Endometrial microvascular endothelial cells (primary cell): Measurements from ENCODE around the gene UBE2R2. TPM values are rescaled to one million over a fixed set of nuclear protein-coding genes. Genes with fewer than 3 reads are reported as not detected.
"Not testable (repeated sequence)": the region's sequence is repeated elsewhere in the genome, so short reads cannot be mapped to it uniquely, and the experiment has no call there.

Experiments
- in situ Hi-C: cut with HindIII; loops from 2 replicates; pipeline ENCODE4 v1.10.0; 2017; ENCODE audit warnings: low sequenced_read_pairs, low pct_unique_long_range_greater_than_20kb; ENCODE audit errors: inconsistent ontology term
- total RNA-seq: library from RNA; depleted of rRNA; stranded (reverse); fragments of >200 nt; gene quantifications from one replicate; pipeline ENCODE4 v1.2.3, GENCODE V29; 2015; ENCODE audit errors: inconsistent ontology term

Gene UBE2R2
- total RNA-seq, 1 donor from 2014 or later, result 28.2 TPM

DNA sequence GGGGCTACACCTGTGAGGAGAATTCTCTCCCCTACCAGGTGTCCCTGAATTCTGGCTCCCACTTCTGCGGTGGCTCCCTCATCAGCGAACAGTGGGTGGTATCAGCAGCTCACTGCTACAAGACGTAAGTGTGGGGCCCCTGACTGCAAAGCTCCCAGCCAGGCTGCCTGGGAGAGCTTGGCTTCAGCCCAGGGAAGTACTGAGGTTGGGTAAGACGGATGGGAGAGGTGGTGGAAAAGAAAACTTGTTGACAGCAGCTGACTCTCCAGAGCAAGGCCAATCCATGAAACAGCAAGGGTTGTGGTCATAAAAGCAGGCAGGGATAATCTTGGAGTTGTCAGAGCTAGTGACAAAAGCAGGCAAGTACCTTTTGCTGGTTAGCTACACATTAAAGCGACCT lies 20.3 kb upstream of the UBE2R2 start:
- in situ Hi-C loops, result not testable (repeated sequence)

DNA sequence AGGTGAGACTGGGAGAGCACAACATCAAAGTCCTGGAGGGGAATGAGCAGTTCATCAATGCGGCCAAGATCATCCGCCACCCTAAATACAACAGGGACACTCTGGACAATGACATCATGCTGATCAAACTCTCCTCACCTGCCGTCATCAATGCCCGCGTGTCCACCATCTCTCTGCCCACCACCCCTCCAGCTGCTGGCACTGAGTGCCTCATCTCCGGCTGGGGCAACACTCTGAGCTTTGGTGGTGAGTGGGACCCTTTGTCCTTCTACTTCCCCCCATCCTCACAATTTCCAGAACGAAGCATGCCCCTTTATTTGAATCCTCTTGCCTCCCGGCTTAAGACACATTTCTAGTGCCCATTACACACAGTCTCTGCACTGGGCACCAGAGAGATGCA lies 19.1 kb upstream of the UBE2R2 start:
- in situ Hi-C loops, result no loop called here

DNA sequence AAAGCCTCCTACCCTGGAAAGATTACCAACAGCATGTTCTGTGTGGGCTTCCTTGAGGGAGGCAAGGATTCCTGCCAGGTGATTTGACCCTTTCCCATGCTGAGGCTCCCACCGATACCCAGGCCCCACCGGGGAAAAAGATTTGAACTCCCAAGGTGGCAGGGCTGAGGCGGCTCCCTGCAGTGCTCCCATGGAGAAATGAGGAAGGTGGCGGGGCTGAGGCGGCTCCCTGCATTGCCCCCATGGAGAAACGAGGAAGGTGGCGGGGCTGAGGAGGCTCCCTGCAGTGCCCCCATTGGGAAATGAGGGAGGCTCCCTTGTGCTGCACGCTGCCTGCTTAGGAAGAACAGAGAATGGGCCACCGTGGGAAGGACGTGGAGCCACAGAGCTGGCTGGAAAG lies 18.4 kb upstream of the UBE2R2 start:
- in situ Hi-C loops, result no loop called here

DNA sequence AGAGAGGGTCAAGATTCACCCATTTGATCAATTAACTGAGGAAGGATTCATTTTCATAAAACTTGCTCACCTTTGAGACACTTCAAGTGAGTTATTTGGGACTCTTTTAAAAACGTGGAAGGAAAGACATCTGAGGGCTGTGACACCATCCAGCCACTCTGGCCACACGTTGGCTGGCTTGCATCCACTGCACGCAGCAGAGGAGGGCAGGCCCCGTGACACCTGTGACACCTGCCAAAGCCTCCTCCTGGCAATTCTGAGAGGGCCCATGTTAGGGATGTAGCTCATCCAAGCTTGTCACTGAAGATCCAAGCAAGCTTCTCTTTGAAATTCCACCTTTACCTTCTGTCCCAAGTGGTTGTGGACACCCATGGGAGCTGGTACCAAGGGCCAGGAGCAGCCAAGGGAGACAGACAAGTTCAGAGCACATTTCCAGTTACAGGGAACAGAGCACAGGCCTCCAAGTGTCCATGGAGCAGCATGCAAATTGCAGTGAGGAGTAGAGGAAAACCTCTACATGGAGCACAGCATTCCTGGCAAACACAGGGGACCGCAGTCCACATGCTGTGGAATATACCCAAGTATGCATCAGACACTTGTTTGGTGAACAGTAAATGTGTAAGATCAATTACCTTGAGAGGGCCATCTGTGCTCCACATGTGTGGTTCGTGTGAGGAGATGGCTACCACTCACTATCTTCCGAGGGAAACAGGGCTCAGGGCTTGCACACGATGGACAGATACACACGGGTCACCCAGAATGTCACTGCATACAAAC lies 16.8 kb upstream of the UBE2R2 start:
- in situ Hi-C loops, result no loop called here

DNA sequence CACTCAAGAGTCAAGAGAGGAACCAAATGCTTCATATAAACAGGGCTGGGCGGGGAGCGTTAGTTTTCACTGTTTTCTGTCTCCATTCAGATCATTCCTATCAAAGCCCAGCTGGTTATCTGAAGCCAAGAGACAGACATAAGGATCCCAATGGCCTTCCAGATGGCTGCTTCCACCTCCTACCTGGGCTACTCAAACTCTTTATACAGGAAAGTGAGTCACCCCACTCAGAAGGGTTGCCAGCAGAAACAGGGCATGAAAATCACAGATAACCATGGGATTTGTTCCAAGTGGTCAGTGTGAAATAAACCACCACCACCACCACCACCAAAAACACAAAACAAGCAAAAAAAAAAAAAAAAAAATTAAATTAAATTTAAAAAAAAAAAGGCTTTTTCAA lies 16.1 kb upstream of the UBE2R2 start:
- in situ Hi-C loops, result no loop called here

DNA sequence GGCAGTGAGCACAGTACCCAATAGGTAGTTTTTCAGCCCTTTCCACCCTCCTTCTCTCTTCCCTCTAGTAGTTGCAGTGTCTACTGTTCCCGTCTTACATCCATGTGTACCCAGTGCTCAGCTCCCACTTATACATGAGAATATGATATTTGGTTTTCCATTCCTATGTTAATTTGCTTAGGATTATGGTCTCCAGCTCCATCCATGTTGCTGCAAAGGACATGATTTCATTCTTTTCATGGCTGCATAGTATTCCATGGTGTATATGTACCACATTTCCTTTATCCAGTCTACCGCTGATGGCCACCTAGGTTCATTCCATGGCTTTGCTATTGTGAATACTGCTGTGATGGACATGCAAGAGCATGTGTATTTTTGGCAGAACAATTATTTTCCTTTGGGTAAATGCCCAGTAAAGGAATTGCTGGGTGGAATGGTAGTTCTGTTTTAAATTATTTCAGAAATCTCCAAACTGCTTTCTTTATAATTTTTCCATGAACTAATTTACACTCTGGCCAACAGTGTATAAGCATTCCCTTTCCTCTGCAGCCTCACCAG lies 14.9 kb upstream of the UBE2R2 start:
- in situ Hi-C loops, result not testable (repeated sequence)

DNA sequence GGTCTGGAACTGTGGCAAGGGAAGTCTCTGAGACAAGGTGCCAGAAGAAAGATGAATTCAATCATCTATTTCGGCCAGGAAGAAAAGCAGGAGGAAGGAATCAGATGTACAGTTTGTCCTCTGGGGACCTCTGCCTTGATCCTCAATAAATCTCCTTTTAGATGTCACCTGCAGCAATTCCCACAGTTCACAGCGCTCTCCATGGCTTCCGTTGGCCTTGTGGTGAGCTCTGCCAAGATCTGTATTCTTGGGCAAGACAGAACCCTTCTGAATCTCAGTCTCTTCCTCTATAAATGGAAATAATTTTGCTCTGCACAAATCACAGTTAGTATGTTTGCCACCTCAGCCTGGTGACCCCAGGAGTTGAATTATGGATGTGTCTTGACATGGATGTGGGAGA lies 12.8 kb upstream of the UBE2R2 start:
- in situ Hi-C loops, result not testable (repeated sequence)

DNA sequence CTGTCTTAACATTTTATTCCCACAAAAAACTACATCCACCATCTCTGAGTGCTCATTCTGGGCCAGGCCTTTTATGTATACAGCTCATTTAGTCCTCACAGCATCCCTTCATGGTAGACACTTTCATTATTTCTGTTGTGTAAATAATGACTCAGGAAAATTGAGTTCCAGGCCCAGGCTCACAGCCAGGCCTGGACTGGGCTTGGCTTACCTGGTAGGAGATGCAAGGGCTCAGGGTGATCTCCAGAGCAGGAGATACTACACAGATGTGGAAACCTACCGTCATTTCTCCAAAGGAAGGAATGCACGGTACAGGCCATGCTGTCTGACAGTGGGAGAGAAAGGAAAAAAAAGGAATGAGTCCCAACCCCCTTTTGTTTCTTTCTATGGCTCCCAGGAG lies 9.8 kb upstream of the UBE2R2 start:
- in situ Hi-C loops, result not testable (repeated sequence)

DNA sequence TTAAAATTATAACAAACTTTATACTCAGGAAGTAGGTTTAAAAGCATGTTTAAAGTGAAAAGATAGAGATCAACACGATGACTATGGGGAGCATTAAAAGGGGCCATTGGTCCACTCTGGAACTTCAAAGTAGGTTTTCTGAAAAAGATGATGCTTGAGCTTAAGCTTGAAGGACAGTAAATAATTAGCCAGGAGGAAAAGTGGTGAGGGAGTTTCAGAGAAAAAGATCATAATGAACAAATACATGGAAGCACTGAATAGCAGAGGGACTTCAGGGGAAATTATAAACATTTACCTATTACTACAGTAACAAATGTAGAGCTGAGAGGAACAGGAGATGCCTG lies 8.0 kb upstream of the UBE2R2 start:
- in situ Hi-C loops, result not testable (repeated sequence)

DNA sequence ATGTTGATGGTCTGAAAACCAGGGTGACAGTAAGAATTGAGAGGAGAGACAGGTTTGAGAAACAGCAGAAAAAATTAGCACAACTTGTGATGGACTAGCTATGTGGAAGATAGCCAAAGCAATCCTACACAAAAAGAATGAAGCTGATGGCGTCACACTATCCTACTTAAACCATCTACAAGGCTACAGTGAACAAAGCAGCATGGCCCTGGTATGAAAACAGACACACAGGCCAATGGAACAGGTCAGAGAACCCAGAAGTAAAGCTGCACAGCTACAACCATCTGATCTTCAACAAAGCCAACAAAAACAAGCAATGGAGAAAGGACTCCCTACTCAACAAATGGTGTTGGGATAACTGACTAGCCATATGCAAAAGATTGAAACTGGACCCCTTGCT lies 7.5 kb upstream of the UBE2R2 start:
- in situ Hi-C loops, result no loop called here

DNA sequence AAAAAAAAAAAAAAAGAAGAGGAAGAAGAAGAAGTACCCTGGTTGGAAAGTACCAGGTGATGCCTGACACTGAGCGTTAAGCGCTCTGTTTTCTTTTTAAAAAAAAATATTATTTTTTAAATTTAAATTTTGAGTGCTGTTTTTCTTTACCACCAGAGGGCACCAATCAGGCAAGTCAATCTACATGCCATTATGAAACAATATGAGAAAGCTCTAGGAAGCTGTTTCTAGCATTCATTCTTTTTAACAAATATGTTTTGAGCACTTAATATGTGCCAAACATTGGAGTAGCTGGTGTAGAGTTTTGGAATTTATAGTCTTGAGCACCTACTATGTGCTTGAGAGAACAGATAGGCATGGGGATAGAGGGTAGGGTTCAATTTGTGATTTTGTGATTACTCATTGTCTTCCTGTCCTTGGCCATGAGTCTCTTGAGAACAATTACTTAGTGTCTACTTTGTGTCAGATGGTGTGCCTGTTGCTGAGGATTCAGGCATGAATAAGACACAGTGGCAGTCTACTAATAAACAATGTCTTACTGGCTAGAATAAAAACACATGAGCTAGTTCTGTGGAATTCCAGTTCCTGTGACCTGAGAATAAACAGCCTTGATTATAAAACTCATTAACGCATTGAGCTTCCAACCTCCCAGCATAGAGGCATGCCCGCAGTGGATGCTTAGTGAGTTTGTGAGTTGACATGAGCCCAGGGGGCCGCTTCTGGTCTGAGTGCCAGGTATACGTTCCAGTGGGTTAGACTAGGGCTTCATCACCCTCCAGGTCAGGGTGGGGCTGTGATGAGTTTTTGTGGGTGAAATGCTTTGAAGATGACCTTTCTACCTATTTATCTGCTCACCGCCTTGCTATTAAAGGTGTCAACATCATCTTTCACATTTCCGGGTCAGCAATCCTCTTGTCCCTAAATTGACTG lies 3.0 kb upstream of the UBE2R2 start:
- in situ Hi-C loops, result no loop called here

DNA sequence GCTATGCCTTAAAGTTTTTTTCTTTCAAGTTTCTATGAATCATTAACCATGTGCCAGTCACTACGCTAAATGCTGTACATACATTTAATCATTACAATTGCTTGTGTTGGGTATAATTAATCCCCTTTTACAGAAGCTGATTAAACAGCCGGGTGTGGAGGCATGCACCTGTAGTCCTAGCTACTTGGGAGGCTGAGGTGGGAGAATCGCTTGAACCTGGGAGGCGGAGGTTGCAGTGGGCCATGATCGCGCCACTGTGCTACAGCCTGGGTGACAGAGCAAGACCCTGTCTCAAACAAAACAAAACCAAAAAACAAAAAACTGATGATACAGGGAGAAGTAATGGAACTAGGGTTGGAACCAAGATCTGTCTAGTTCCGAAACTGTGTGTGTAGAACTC lies 1.2 kb upstream of the UBE2R2 start:
- in situ Hi-C loops, result no loop called here

DNA sequence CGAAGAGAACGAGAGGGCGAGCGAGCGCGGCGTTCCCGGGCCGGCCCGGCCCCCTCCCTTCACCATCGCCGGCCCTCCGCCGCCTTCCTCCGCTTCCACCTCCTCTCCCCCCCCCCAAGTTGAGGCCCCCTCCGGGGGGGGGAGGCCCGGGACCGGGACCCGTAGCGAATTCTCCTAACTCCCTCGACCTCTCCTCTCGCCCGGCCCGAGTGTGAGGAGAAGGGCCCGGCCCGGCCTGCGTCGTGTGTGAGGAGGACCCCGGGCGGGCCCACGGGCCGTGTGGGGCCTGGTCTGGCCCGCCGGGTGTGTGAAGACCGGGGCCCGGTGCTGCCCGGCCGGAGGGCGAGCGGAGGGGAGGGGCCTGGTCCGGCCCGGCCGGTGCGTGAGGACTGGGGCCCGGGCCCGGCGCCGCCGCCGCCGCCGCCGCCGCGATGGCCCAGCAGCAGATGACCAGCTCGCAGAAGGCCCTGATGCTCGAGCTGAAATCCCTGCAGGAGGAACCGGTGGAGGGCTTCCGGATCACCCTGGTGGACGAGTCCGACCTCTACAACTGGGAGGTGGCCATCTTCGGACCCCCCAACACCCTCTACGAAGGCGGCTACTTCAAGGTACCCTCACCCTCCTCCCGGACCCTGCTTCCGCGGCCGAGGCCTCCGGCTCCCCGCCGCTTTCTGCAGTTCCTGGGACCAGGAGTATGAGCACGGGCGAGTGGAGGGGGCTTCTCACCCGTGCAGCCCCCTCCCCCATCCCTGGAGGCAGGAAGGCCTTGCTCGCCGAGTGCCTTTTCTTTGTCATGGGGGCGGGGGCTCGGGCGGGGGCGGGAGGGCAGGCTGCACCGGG lies 587 bp downstream of the UBE2R2 start:
- in situ Hi-C loops, result no loop called here

DNA sequence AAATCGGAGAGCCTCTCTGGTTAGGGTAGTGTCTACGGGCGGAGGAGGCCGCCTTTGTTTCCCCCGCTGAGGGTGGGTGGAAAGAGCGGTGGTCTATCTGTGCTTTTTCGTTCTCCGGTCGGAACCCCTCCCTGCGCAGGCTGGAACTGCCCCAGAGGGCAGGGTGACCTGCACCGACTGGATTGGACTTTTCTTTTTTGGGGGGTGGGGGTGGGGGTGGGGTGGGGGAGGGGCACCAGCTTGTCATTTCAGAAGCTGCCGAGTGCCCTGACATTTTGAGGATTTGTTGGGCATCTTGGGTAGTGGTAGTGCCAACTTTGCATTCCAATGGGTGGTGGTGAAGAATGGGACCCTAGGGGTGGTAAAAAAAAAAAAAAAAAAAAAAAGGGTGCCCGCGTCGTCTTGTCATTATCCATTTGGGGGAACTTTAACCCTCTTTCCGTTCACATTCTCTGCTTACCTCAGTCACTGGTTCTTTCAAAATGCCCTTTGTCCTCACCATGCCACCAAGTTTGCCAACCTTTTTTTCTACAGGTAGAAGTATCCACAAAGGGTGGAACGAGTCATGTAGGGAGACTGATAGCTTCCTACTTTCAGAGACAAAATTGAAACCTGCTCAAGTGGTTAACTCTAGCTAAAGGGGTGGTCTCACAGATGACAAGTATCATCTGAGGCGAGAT lies 1.3 kb downstream of the UBE2R2 start:
- in situ Hi-C loops, result no loop called here

DNA sequence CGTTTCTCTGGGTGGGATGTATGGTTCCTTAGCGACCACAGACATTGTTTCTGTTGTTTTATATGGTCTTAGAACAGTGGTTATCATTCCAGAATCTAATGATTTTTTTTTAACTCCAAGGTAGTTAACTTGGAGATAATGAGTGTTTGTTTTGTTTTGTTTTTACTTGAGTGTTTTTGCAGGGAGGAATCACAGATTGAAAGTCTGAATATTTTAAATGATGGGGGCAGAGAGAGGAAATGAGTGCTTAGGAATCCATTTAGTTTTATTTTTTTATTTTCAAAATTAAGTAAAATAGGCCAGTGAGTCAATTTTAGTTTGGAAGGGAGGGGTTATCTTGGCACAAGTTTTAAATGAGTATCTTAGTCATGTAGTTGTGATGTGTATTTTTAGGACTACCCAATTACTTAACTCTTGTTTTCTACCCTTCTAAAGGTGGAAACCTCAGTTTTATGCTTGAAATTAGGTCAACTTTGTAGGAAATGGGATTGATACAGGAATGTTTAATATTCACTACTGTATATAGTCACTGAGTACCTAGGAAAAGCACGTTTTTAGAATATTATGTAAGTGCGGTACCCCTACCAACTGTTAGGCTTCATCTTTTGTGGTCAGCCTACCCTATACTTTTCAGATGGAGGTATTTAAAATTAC lies 2.0 kb downstream of the UBE2R2 start:
- in situ Hi-C loops, result no loop called here

DNA sequence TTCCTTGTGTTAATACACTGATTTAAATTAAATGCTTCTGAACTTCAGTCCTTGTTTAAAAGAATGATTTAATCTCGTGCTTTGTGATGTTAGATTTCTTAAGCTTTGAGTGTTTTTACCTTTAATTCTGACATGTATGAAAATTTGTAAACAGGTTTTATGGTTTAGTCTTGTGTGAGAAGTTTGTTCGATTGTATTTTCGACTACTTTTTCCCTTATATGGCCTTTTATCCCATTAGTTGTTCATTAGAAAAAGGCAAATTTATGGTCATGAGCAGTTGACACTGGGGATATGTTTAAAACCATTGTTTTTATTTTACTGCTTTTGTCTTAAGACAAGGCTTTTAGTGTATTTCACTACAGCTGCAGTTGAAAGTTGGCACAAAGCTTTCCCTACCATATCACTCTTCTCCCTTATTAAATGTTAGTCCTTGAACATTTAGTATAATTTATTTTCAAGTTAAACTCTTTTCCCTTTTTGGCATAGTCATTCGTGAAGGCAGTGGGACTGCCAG lies 3.3 kb downstream of the UBE2R2 start:
- in situ Hi-C loops, result no loop called here

DNA sequence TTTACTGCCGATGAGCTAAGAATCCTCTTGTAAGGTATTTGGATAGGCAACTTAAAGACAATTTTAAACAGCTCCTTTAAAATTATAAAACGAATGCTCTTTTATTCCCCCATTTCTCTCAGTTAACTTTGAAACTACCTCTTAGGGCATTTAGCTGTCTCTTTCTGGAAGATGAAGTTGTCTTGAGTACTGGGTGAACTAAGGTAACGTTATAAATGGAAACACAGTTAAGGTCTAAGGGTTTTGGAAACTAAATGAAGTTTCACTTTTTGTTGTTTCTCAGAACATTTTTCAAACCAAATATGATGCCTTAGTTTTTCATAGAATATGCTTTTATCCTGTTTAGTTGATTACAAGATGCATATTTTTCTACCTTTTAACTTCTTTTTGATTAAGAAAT lies 6.8 kb downstream of the UBE2R2 start:
- in situ Hi-C loops, result no loop called here

DNA sequence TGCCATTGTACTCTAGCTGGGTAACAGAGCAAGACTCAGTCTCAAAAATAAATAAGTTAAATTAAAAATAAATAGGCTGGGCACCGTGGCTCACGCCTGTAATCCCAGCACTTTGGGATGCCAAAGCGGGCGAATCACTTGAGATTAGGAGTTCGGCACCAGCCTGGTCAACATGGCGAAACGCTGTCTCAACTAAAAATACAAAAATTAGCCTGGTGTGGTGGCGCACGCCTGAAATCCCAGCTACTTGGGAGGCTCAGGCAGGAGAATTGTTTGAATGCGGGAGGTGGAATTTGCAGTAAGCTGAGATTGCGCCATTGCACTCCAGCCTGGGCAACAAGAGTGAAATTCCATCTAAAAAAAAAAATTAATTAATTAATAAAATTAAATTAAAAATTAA lies 10.3 kb downstream of the UBE2R2 start:
- in situ Hi-C loops, result not testable (repeated sequence)
